ENCODE results near the gene PLEKHM3. TPM values are rescaled to one million over a fixed set of nuclear protein-coding genes. Genes with fewer than 3 reads are reported as not detected.

Gene PLEKHM3
- total and polyA plus RNA-seq, 2 of the 13 experiments (the other 11 are each of a cell fraction or from before 2014, with no cell fraction given), result 4.5 to 4.7 TPM

DNA sequence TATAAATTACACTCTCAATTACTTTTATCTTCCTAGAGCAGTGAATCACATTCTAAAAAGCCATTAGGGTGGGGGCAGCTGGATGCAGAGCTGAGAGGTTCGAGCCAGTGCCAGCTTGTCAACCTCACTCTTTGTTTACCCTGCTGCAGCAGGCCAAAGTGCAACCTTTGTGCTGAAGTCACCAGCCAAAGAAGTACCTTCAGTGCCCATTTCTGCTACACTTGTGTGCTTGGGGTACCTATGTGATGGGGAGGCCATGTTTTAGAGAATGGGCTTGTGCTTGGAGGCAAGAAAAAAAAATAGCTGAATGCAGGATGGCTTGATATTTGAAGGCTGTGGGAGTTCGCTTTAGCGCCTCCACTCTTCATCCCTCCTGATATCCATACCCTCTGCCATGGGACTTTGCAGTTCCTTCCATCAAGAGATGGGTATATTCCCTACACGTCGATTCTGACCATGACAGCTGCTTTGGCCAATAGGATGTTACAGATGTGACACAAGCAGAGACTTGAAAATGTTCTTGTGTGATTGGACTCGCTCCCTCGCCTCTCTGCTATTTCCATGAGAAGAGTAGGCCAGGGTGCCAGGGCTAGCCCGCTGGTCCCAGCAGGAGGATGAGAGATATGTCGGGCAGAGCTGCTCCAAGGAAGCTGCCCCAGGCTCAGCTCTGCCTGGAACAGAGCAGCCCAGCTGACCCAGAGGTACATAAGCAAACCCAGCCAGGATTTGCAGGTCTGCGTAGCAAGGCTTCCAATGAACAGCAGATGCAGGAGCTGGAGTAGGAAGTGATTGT, 242.9 kb downstream of the PLEKHM3 start (continued):
- TF ChIP-seq, protein P1, sequence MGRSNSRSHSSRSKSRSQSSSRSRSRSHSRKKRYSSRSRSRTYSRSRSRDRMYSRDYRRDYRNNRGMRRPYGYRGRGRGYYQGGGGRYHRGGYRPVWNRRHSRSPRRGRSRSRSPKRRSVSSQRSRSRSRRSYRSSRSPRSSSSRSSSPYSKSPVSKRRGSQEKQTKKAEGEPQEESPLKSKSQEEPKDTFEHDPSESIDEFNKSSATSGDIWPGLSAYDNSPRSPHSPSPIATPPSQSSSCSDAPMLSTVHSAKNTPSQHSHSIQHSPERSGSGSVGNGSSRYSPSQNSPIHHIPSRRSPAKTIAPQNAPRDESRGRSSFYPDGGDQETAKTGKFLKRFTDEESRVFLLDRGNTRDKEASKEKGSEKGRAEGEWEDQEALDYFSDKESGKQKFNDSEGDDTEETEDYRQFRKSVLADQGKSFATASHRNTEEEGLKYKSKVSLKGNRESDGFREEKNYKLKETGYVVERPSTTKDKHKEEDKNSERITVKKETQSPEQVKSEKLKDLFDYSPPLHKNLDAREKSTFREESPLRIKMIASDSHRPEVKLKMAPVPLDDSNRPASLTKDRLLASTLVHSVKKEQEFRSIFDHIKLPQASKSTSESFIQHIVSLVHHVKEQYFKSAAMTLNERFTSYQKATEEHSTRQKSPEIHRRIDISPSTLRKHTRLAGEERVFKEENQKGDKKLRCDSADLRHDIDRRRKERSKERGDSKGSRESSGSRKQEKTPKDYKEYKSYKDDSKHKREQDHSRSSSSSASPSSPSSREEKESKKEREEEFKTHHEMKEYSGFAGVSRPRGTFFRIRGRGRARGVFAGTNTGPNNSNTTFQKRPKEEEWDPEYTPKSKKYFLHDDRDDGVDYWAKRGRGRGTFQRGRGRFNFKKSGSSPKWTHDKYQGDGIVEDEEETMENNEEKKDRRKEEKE (IDR thresholded peaks at IDR 0.05), result no peak
- TF ChIP-seq FOXA3 (CRISPR knock-in tag; IDR thresholded peaks at IDR 0.05), result peak; percentile 98
- no peak for TF ChIP-seq ZNF530 (CRISPR knock-in tag; IDR thresholded peaks at IDR 0.05; ENCODE audit: low read depth)
- no peak for TF ChIP-seq ATAD3A (CRISPR knock-in tag; IDR thresholded peaks at IDR 0.05)
- TF ChIP-seq NFIC (IDR thresholded peaks at IDR 0.05; ENCODE audit: low read length), result no peak
- TF ChIP-seq, protein P2, sequence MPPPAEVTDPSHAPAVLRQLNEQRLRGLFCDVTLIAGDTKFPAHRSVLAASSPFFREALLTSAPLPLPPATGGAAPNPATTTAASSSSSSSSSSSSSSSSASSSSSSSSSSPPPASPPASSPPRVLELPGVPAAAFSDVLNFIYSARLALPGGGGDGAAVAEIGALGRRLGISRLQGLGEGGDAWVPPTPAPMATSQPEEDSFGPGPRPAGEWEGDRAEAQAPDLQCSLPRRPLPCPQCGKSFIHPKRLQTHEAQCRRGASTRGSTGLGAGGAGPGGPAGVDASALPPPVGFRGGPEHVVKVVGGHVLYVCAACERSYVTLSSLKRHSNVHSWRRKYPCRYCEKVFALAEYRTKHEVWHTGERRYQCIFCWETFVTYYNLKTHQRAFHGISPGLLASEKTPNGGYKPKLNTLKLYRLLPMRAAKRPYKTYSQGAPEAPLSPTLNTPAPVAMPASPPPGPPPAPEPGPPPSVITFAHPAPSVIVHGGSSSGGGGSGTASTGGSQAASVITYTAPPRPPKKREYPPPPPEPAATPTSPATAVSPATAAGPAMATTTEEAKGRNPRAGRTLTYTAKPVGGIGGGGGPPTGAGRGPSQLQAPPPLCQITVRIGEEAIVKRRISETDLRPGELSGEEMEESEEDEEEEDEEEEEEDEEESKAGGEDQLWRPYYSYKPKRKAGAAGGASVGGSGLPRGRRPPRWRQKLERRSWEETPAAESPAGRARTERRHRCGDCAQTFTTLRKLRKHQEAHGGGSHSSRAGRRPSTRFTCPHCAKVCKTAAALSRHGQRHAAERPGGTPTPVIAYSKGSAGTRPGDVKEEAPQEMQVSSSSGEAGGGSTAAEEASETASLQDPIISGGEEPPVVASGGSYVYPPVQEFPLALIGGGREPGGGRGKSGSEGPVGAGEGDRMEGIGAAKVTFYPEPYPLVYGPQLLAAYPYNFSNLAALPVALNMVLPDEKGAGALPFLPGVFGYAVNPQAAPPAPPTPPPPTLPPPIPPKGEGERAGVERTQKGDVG (CRISPR knock-in tag; IDR thresholded peaks at IDR 0.05; ENCODE audit: borderline replicate concordance), result no peak; the same call in 1 of the 2 replicates
- TF ChIP-seq ZNF713 (CRISPR knock-in tag; IDR thresholded peaks at IDR 0.05), result no peak
- TF ChIP-seq ZNF558 (CRISPR knock-in tag; IDR thresholded peaks at IDR 0.05; ENCODE audit: borderline replicate concordance), result no peak
- TF ChIP-seq FOXM1 (CRISPR knock-in tag; IDR thresholded peaks at IDR 0.05), result no peak
- TF ChIP-seq ZNF564 (CRISPR knock-in tag; IDR thresholded peaks at IDR 0.05), result no peak
- TF ChIP-seq ZNF460 (CRISPR knock-in tag; IDR thresholded peaks at IDR 0.05; ENCODE audit: borderline replicate concordance), result no peak; the same call in 1 of the 2 replicates
- TF ChIP-seq SRSF1 (optimal IDR thresholded peaks at IDR 0.05; ENCODE audit: low read depth, low read length), result no peak
- no peak for TF ChIP-seq ZNF616 (CRISPR knock-in tag; IDR thresholded peaks at IDR 0.05; ENCODE audit: low read depth)
- no peak for TF ChIP-seq ZKSCAN5 (CRISPR knock-in tag; IDR thresholded peaks at IDR 0.05)
- peak; percentile 51; the same call in 1 of the 2 replicates for TF ChIP-seq MAZ (IDR thresholded peaks at IDR 0.05; ENCODE audit: borderline replicate concordance, low read depth, low read length)
- peak; percentile 72; the same call in 1 of the 2 replicates for TF ChIP-seq MAZ (CRISPR knock-in tag; IDR thresholded peaks at IDR 0.05; ENCODE audit: low read depth)
- TF ChIP-seq ZNF607 (CRISPR knock-in tag; IDR thresholded peaks at IDR 0.05; ENCODE audit: borderline replicate concordance), result no peak
- TF ChIP-seq ZNF672 (CRISPR knock-in tag; IDR thresholded peaks at IDR 0.05), result no peak
- 0 out of 2 replicates have a peak, but pooled peaks have one; percentile 67 for TF ChIP-seq ZFP37 (CRISPR knock-in tag; IDR thresholded peaks at IDR 0.05; ENCODE audit: borderline replicate concordance)
- no peak for TF ChIP-seq NKX3-1 (CRISPR knock-in tag; IDR thresholded peaks at IDR 0.05)
- no peak for TF ChIP-seq ZNF777 (CRISPR knock-in tag; IDR thresholded peaks at IDR 0.05)
- TF ChIP-seq JUN (CRISPR knock-in tag; IDR thresholded peaks at IDR 0.05), result peak; percentile 49; the same call in 1 of the 2 replicates
- no peak for TF ChIP-seq TOPORS (CRISPR knock-in tag; IDR thresholded peaks at IDR 0.05)

Data from HepG2 (cell line).